Measurements from ENCODE around the gene KANTR. TPM values are rescaled to one million over a fixed set of nuclear protein-coding genes. Genes with fewer than 3 reads are reported as not detected.

The KANTR gene
- total RNA-seq, 2 donors from 2014 or later = 11.7 to 14.4 TPM

DNA sequence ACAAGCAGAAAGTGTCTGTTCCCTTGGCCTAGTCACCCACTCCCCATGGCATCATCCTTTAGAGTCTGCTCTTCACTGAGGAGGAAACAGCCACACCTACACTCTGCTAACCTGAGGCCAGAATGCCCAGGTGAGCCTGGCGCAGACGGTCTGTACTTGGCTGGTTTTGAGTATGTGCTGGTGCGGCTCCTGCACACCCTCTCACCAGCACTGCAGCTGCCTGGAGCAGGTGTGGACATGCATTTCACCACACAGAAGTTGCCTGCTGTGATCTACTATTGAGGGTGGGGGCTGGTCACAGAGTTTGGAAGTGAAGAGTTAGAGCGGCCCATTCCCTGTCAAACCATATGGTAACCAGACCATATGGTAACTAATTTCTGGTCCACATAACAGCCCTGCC, 39.5 kb downstream of the KANTR start:
- no peak for DNase-seq
- no peaks in the 10 kb centered on the region for H3K36me3 ChIP-seq (ENCODE audit: control insufficient read depth, insufficient read depth, low read length)
- no peak overlapping the region for H3K27ac ChIP-seq (ENCODE audit: low read depth, low read length)
- H3K4me1 Mint-ChIP-seq = no peaks in the 10 kb centered on the region
- peaks cover 2% of the 10 kb centered on the region for H3K36me3 Mint-ChIP-seq (ENCODE audit: low read depth)
- H3K9me3 ChIP-seq (ENCODE audit: control insufficient read depth, low read length) = no peaks in the 10 kb centered on the region
- peaks cover 36% of the 10 kb centered on the region for H3K9me3 Mint-ChIP-seq
- no peaks in the 10 kb centered on the region for H3K4me1 ChIP-seq (ENCODE audit: control insufficient read depth, insufficient read depth, low read length)
- no peak overlapping the region for H3K9ac ChIP-seq (ENCODE audit: extremely low read depth, low read length, poor library complexity, severe bottlenecking)
- TF ChIP-seq, protein P1, sequence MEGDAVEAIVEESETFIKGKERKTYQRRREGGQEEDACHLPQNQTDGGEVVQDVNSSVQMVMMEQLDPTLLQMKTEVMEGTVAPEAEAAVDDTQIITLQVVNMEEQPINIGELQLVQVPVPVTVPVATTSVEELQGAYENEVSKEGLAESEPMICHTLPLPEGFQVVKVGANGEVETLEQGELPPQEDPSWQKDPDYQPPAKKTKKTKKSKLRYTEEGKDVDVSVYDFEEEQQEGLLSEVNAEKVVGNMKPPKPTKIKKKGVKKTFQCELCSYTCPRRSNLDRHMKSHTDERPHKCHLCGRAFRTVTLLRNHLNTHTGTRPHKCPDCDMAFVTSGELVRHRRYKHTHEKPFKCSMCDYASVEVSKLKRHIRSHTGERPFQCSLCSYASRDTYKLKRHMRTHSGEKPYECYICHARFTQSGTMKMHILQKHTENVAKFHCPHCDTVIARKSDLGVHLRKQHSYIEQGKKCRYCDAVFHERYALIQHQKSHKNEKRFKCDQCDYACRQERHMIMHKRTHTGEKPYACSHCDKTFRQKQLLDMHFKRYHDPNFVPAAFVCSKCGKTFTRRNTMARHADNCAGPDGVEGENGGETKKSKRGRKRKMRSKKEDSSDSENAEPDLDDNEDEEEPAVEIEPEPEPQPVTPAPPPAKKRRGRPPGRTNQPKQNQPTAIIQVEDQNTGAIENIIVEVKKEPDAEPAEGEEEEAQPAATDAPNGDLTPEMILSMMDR (conservative IDR thresholded peaks at IDR 0.05) = no peak
- H3K27me3 ChIP-seq (ENCODE audit: control insufficient read depth, insufficient read depth, low read length, poor library complexity, severe bottlenecking) = no peaks in the 10 kb centered on the region
- H3K27ac Mint-ChIP-seq = no peak overlapping the region
- 100% methylated on average over 1 of the region's 4 CpGs; no CpG with 5 or more reads in 1 of the 2 experiments for WGBS, 2 experiments (ENCODE audit: insufficient coverage in 1 of 2, insufficient read length in 1 of 2)
- no peaks in the 10 kb centered on the region for H3K27me3 Mint-ChIP-seq (ENCODE audit: insufficient read depth)
- no peak overlapping the region for H3K4me3 Mint-ChIP-seq
- no peak overlapping the region for H3K4me3 ChIP-seq (ENCODE audit: low read length)

DNA sequence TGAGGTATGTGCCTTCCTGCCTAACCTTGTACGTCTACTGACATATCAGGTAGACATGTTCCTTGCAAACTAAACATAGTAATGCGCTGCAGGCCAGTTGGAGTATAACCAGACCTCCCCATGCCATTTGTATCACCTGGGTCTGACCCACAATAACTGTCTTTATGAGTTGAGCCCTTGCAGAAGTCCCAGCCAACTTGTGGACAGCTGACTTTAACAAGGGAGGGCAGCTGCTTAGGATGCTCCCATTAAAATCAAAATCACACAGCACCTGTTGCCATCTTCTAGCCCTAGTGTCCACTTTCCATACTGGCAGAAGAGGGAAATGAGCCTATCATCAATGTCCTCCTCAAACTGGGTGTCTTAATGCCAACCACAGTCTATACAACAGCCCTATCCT, 41.6 kb downstream of the KANTR start:
- Mint-ChIP-seq H3K4me3 (no peak overlapping the region), H3K27ac (no peak overlapping the region), H3K36me3 (ENCODE audit: low read depth) (peaks cover 2% of the 10 kb centered on the region), H3K9me3 (peaks cover 51% of the 10 kb centered on the region), H3K27me3 (ENCODE audit: insufficient read depth) (no peaks in the 10 kb centered on the region), H3K4me1 (no peaks in the 10 kb centered on the region)
- 90 to 94% methylated on average over 2 of the region's 2 CpGs for WGBS, 2 experiments (ENCODE audit: insufficient coverage in 1 of 2, insufficient read length in 1 of 2)
- H3K27me3 ChIP-seq (ENCODE audit: control insufficient read depth, insufficient read depth, low read length, poor library complexity, severe bottlenecking) = no peaks in the 10 kb centered on the region
- no peak for DNase-seq
- H3K4me1 ChIP-seq (ENCODE audit: control insufficient read depth, insufficient read depth, low read length) = no peaks in the 10 kb centered on the region
- H3K9ac ChIP-seq (ENCODE audit: extremely low read depth, low read length, poor library complexity, severe bottlenecking) = no peak overlapping the region
- TF ChIP-seq, protein P1 (conservative IDR thresholded peaks at IDR 0.05) = no peak
- no peaks in the 10 kb centered on the region for H3K9me3 ChIP-seq (ENCODE audit: control insufficient read depth, low read length)
- no peak overlapping the region for H3K27ac ChIP-seq (ENCODE audit: low read depth, low read length)
- no peaks in the 10 kb centered on the region for H3K36me3 ChIP-seq (ENCODE audit: control insufficient read depth, insufficient read depth, low read length)
- H3K4me3 ChIP-seq (ENCODE audit: low read length) = no peak overlapping the region

DNA sequence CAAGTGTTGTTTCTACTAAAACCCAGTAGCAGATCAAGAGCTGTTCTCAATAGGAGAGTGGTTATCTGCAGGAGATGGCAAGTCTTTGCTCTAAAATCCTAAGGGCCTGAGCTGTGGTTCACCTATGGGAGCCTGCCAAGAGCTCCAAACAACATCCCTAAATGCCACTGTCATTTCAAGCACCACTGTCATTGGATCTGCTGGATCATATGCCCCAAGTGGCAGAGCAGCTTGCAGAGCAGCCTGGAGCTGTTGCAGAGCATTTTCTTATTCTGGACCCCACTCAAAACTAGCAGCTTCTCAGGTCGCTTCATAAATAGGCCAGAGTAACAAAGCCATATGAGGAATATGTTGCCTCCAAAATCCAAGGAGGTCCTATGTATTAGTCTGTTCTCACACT, 59.6 kb downstream of the KANTR start:
- WGBS, 2 experiments (ENCODE audit: insufficient coverage in 1 of 2, insufficient read length in 1 of 2) = 92% methylated on average over 1 of the region's 1 CpG; no CpG with 5 or more reads in 1 of the 2 experiments
- Mint-ChIP-seq H3K27ac (no peak overlapping the region), H3K4me1 (peaks cover 7% of the 10 kb centered on the region), H3K4me3 (no peak overlapping the region), H3K27me3 (ENCODE audit: insufficient read depth) (peaks cover 2% of the 10 kb centered on the region), H3K9me3 (peaks cover 66% of the 10 kb centered on the region), H3K36me3 (ENCODE audit: low read depth) (peaks cover 36% of the 10 kb centered on the region)
- Histone ChIP-seq H3K27ac (ENCODE audit: low read depth, low read length) (no peak overlapping the region), H3K4me1 (ENCODE audit: control insufficient read depth, insufficient read depth, low read length) (no peaks in the 10 kb centered on the region), H3K9me3 (ENCODE audit: control insufficient read depth, low read length) (peaks cover 24% of the 10 kb centered on the region), H3K27me3 (ENCODE audit: control insufficient read depth, insufficient read depth, low read length, poor library complexity, severe bottlenecking) (no peaks in the 10 kb centered on the region), H3K4me3 (ENCODE audit: low read length) (no peak overlapping the region), H3K9ac (ENCODE audit: extremely low read depth, low read length, poor library complexity, severe bottlenecking) (no peak overlapping the region), H3K36me3 (ENCODE audit: control insufficient read depth, insufficient read depth, low read length) (no peaks in the 10 kb centered on the region)
- DNase-seq = no peak
- TF ChIP-seq, protein P1 (conservative IDR thresholded peaks at IDR 0.05) = no peak
